ENCODE measurements around the gene HAPLN3.
A peak's percentile ranks its signal among the peaks of the same experiment; 100 is the strongest.
"Not testable (repeated sequence)": the region's sequence is repeated elsewhere in the genome, so short reads cannot be mapped to it uniquely, and the experiment has no call there.

The HAPLN3 gene

GRCh38 chr15:88894819-88895767, at the start of gene HAPLN3:
TSS of gene HAPLN3 (minus strand) at chr15:88895544. CDS start at chr15:88887298, 8,246 bp downstream.
- TF ChIP-seq CTCF (conservative IDR thresholded peaks at IDR 0.05; ENCODE audit: low read depth, low read length) = no peak
- peak within 1 kb of the TSS; percentile 58 for H3K4me3 ChIP-seq (ENCODE audit: low read depth, low read length)
- peak; percentile 57 for DNase-seq (ENCODE audit: low read depth)

GRCh38 chr15:88940110-88940675, 44.8 kb upstream of the HAPLN3 start:
- H3K4me3 ChIP-seq (ENCODE audit: low read depth, low read length) = no peak overlapping the region
- DNase-seq (ENCODE audit: low read depth) = no peak
- no peak for TF ChIP-seq CTCF (conservative IDR thresholded peaks at IDR 0.05; ENCODE audit: low read depth, low read length)

GRCh38 chr15:88939486-88939806, 44.1 kb upstream of the HAPLN3 start:
- no peak for DNase-seq (ENCODE audit: low read depth)
- H3K4me3 ChIP-seq (ENCODE audit: low read depth, low read length) = no peak overlapping the region
- no peak for TF ChIP-seq CTCF (conservative IDR thresholded peaks at IDR 0.05; ENCODE audit: low read depth, low read length)

GRCh38 chr15:88938802-88939485, 43.6 kb upstream of the HAPLN3 start:
- no peak for TF ChIP-seq CTCF (conservative IDR thresholded peaks at IDR 0.05; ENCODE audit: low read depth, low read length)
- H3K4me3 ChIP-seq (ENCODE audit: low read depth, low read length) = no peak overlapping the region
- no peak for DNase-seq (ENCODE audit: low read depth)

GRCh38 chr15:88934449-88934848, 39.1 kb upstream of the HAPLN3 start:
- not testable (repeated sequence) for DNase-seq (ENCODE audit: low read depth); H3K4me3 ChIP-seq (ENCODE audit: low read depth, low read length)

GRCh38 chr15:88932875-88933330, 37.6 kb upstream of the HAPLN3 start:
- TF ChIP-seq CTCF (conservative IDR thresholded peaks at IDR 0.05; ENCODE audit: low read depth, low read length) = no peak
- H3K4me3 ChIP-seq (ENCODE audit: low read depth, low read length) = no peak overlapping the region
- no peak for DNase-seq (ENCODE audit: low read depth)

GRCh38 chr15:88932271-88932874, 37.0 kb upstream of the HAPLN3 start:
- no peak for DNase-seq (ENCODE audit: low read depth)
- TF ChIP-seq CTCF (conservative IDR thresholded peaks at IDR 0.05; ENCODE audit: low read depth, low read length) = no peak
- H3K4me3 ChIP-seq (ENCODE audit: low read depth, low read length) = no peak overlapping the region
